SK-N-MC (cell line): ENCODE measurements around the gene EPN2.
"Not testable (repeated sequence)": the region's sequence is repeated elsewhere in the genome, so short reads cannot be mapped to it uniquely, and the experiment has no call there.

ENCODE experiments used
- EZH2 ChIP-seq: fragments of 200-600 bp; sonication (generic); IDR thresholded peaks from one replicate; pipeline ENCODE4 v1.6.1; 2017; ENCODE audit warnings: antibody characterized with exemption
- FOXP2 ChIP-seq: optimal IDR thresholded peaks from 2 replicates; pipeline ENCODE3; 2011; ENCODE audit warnings: mild to moderate bottlenecking, moderate library complexity; ENCODE audit not compliant: insufficient read depth; ENCODE audit errors: extremely low read length, control extremely low read depth
- POLR2AphosphoS5 ChIP-seq: IDR thresholded peaks from 2 replicates; pipeline ENCODE4 v1.6.1; 2012; ENCODE audit warnings: mild to moderate bottlenecking, low read depth, low read length, borderline replicate concordance

- not testable (repeated sequence) for TF ChIP-seq EZH2, POLR2AphosphoS5, FOXP2
Measured at GRCh38 chr17:19187883-19188869, 49.0 kb upstream of the EPN2 start.
